Measurements from ENCODE around the gene SLC7A8. TPM values are rescaled to one million over a fixed set of nuclear protein-coding genes. Genes with fewer than 3 reads are reported as not detected.

Gene SLC7A8
- total and polyA plus RNA-seq, 2 of the 4 experiments (the other 2 are of a cell fraction): 0.31 TPM; not detected in 1

GRCh38 chr14:23172574-23172973 is 10.9 kb downstream of the SLC7A8 start:
- no peak overlapping the region for H2BK20ac ChIP-seq (ENCODE audit: low read depth, low read length)
- H2BK5ac ChIP-seq (ENCODE audit: low read depth, low read length, poor library complexity, severe bottlenecking): no peak overlapping the region
- intact Hi-C loops (cut with micrococcal nuclease) (no loop called here), dilution Hi-C loops (cut with HindIII; ENCODE audit: low sequenced_read_pairs, unreplicated experiment) (no loop called here), in situ Hi-C loops (cut with MboI; ENCODE audit: low sequenced_read_pairs) (no loop called here)
- H4K8ac ChIP-seq (ENCODE audit: low read depth in 2 of 2, low read length in 2 of 2): no peak overlapping the region
- H2BK15ac ChIP-seq (ENCODE audit: low read depth, low read length): no peak overlapping the region
- H3K36me3 ChIP-seq (ENCODE audit: control insufficient read depth, insufficient read depth, low read length): no peaks in the 10 kb centered on the region
- no TSS peak for BruUV-seq (replicated peaks)
- WGBS, 2 experiments (ENCODE audit: extremely low coverage in 2 of 2, insufficient read length in 1 of 2): no CpG with 5 or more reads among the region's 3 CpGs
- no peaks in the 10 kb centered on the region for H4K20me1 ChIP-seq (ENCODE audit: insufficient read depth, low read length)
- H3K27me3 ChIP-seq (ENCODE audit: control insufficient read depth, insufficient read depth, low read length): peaks cover 28% of the 10 kb centered on the region
- no peak overlapping the region for H3K9ac ChIP-seq (ENCODE audit: low read depth, low read length)
- H3K14ac ChIP-seq (replicated peaks; ENCODE audit: low read depth, low read length): no peak overlapping the region
- no peaks in the 10 kb centered on the region for H3K79me1 ChIP-seq (ENCODE audit: low read depth in 1 of 2, low read length in 2 of 2)
- no peak overlapping the region for H2BK120ac ChIP-seq (ENCODE audit: low read depth, low read length)
- no peak overlapping the region for H2AK9ac ChIP-seq (replicated peaks; ENCODE audit: low read depth, low read length, poor library complexity)
- no peak overlapping the region for H4K91ac ChIP-seq (ENCODE audit: insufficient read depth, low read depth, low read length)
- no peak overlapping the region for H2AK5ac ChIP-seq (ENCODE audit: low read depth, low read length)
- no peak overlapping the region for H3K4me3 ChIP-seq (ENCODE audit: insufficient read depth, low read depth, low read length)
- no peak overlapping the region for H3K18ac ChIP-seq (ENCODE audit: low read depth, low read length)
- no peak overlapping the region for H3K56ac ChIP-seq (ENCODE audit: extremely low read depth, insufficient read depth, low read length)
- H3K27ac ChIP-seq (ENCODE audit: insufficient read depth, low read length): no peak overlapping the region
- no peaks in the 10 kb centered on the region for H3K4me1 ChIP-seq (ENCODE audit: control insufficient read depth, insufficient read depth, low read length)
- H3K23ac ChIP-seq (ENCODE audit: low read depth, low read length): no peak overlapping the region
- no peak overlapping the region for H3K4me2 ChIP-seq (ENCODE audit: low read depth, low read length)
- ATAC-seq (ENCODE audit: low read depth) (no peak), DNase-seq (no peak)
- no peak for TF ChIP-seq BHLHE40 (IDR thresholded peaks at IDR 0.05; ENCODE audit: low read depth, low read length)
- TF ChIP-seq CTCF (conservative IDR thresholded peaks at IDR 0.05; ENCODE audit: low read depth, low read length): no peak
- TF ChIP-seq RAD21 (IDR thresholded peaks at IDR 0.05; ENCODE audit: low read length): no peak
- TF ChIP-seq MXI1 (IDR thresholded peaks at IDR 0.05; ENCODE audit: borderline replicate concordance, low read depth, low read length): no peak
- TF ChIP-seq CEBPB (IDR thresholded peaks at IDR 0.05; ENCODE audit: low read depth, low read length): no peak
- TF ChIP-seq POLR2A (IDR thresholded peaks at IDR 0.05; ENCODE audit: low read depth, low read length): no peak
- no peak for TF ChIP-seq FOS (IDR thresholded peaks at IDR 0.05; ENCODE audit: low read depth, low read length)
- no peak for TF ChIP-seq MAFK (IDR thresholded peaks at IDR 0.05; ENCODE audit: low read depth, low read length)
- no peak for TF ChIP-seq RFX5 (IDR thresholded peaks at IDR 0.05; ENCODE audit: low read depth, low read length)
- no peak for TF ChIP-seq ELK1 (IDR thresholded peaks at IDR 0.05; ENCODE audit: borderline replicate concordance, low read depth, low read length)
- no peak for TF ChIP-seq RCOR1 (IDR thresholded peaks at IDR 0.05; ENCODE audit: insufficient replicate concordance, low read length)
- TF ChIP-seq CHD1 (IDR thresholded peaks at IDR 0.05; ENCODE audit: low read depth, low read length): no peak
- no peak overlapping the region for H2AFZ ChIP-seq (replicated peaks; ENCODE audit: low read length, poor library complexity)
- CTCF ChIA-PET: interaction anchor here (0.6 to 1.0 kb wide), 2 partner anchors 9 to 15 kb away, joined by 3 read pairs; no protein-coding TSS in a partner anchor
- H3K9me3 ChIP-seq (ENCODE audit: control insufficient read depth, insufficient read depth, low read length): no peaks in the 10 kb centered on the region
- H4K5ac ChIP-seq (ENCODE audit: low read depth, low read length): no peak overlapping the region
- H3K9me1 ChIP-seq (ENCODE audit: insufficient read depth, low read length): no peaks in the 10 kb centered on the region
- H3K4ac ChIP-seq (ENCODE audit: low read depth, low read length): no peak overlapping the region
- POLR2A ChIA-PET (ENCODE audit: unreplicated experiment): interaction anchor here (0.5 kb wide), 1 partner anchor 12 kb away, joined by 9 read pairs; no protein-coding TSS in a partner anchor

All from IMR-90 (cell line).